SIG-M5 treated with dmso at 0.1 percent for 504 hours (cell line): ENCODE measurements around the gene ANXA11.
"Not testable (repeated sequence)": the region's sequence is repeated elsewhere in the genome, so short reads cannot be mapped to it uniquely, and the experiment has no call there.

Source experiments
- DNase-seq: peaks from one replicate; lab custom pipeline; 2025; ENCODE audit not compliant: unreplicated experiment; lab: John Stamatoyannopoulos, UW

The ANXA11 gene

GRCh38 chr10:80146918-80147317 is 58.4 kb downstream of the ANXA11 start:
- no peak for DNase-seq

DNA sequence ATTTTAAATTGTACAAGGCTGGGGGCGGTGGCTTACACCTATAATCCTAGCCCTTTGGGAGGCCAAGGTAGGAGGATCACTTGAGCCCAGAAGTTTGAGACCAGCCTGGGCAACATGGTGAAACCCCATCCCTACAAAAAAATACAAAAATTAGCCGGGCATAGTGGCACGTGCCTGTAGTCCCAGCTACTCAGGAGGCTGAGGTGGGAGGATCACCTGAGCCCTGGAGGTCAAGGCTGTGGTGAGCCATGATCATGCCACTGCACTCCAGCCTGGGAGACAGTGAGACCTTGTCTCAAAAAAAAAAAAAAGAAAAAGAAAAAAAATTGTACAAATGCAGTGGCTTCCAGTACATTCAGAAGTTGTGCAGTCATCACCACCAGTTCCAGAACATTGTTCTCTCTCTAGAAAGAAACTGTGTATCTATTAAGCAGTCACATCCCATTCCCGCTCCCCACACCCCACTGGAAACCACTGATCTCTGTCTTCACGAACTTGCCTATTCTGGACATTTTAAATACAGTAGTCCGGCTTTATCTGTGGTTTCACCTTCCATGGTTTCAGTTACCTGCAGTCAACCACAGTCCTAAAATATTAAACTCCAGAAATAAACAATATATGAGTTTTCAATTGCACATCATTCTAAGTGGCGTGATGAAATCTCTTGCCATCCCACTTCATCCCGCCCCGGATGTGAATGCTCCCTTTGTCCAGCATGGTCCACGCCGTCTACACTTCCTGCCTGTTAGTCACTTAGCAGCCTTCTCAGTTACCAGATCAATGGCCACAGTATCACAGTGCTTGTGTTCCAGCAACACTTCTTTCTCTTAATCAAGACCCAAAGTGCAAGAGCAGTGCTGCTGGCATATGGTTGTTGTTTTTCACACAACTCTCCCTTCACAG is 59.7 kb downstream of the ANXA11 start:
- not testable (repeated sequence) for DNase-seq

DNA sequence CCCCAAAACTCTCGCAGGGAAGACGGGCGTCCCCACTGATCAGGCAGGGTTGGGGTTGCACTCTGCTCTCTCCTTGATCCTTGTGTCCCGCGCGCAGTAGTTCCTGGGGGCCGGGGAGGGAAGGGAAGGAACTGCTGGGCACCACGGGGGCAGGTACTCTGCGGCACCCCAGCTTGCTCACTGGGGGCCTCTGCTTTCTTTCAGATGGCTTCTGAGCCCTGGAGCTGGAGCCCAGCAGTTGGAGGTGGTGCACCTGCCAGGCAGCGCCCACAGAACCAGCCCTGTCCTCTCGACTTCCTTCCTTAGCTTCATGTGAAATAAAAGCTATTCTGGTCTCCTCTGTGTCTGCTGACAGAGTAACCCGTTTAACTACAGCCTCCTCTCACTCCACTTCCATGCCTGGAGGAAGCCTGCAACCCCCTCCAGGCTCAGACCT is 60.6 kb downstream of the ANXA11 start:
- no peak for DNase-seq

DNA sequence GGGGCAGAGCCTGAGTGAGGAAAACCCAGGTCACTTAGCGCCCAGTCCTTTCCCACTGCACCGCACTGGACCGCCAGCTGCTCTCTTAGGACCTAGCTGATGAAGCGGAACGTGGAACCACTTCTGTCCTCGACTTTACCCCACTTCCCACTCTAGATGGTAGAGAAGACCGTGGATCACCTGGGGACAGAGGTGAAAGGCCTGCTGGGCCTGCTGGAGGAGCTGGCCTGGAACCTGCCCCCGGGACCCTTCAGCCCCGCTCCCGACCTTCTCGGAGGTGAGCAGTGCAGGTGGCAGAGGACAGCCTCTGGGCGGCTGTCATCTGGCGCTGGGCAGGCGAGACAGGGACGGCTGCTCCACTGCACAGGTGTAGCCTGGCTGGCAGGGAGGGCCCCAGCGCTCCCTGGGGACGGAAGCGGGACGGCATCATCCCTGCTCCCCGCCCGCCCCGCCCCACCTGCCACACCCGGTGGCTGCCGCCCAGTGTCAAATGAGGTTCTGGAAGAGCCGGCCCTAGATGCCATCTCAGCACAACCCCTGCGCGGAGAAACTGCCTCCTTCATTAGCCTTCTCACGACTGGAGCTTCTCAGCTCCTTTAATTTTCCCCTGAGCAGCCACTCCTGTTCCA is 61.2 kb downstream of the ANXA11 start:
- peak; percentile 11 for DNase-seq

- no peak for DNase-seq
Observed at GRCh38 chr10:80141696-80142460, 63.5 kb downstream of the ANXA11 start.

- no peak for DNase-seq
Observed at GRCh38 chr10:80140251-80140650, 65.1 kb downstream of the ANXA11 start.

DNA sequence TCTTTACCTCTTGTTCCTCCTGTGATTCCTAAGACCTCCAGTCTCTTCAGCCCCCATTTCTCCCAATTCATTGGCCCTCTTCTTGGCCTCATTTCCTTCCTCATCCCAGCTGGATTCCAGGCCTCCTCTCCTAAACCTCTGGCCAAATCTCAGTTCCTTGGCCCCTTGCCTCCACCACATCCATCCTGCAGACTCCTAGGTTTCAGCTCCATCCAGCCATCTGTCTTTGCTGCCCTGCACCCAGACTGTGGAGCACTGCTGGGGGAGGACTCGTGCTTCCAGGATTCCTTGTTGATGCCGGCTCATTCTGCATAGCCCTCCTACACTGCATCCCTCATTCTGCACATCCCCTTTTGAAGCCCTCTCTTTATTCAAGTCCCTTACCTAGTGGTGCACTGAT is 66.1 kb downstream of the ANXA11 start:
- DNase-seq, result no peak

GRCh38 chr10:80137920-80138319 is 67.4 kb downstream of the ANXA11 start:
- no peak for DNase-seq

DNA sequence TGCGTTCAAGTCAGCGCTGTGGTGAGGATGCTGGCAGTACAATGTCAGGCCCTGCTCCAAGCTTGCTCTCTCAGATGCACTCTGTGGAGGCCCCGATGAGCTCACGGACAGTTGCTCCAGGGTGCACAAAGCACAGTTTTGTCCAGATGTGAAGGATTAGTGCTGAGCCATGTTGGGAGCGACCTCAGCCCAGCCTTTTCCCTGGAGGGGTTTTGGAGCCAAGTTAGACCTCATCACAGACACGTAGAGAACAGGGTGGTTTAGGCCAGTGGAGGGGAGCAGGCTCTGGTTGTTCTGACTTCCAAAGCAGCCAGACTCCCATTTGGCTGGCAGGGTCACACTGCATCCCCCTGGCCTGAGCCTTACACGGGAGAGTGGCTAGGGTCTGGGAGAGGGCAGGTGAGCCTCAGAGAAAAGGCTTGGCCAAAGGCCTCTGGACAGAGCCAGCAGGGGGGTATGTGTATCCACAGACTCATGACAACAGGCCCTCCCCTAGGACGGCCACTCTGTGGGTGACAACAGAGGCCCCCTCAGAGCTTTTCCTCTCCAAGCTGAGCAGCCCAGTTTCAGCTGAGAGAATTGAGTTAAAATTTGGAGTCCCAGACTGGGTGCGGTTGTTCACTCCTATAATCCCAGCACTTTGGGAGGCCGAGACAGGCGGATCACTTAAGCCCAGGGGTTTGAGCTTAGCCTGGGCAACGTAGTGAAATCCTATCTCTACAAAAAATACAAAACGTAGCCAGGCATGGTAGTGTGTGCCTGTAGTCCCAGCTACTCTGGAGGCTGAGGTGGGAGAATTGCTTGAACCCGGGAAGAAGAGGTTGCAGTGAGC is 68.1 kb downstream of the ANXA11 start:
- DNase-seq, result no peak

- no peak for DNase-seq
Observed at GRCh38 chr10:80136134-80136571, 69.2 kb downstream of the ANXA11 start.

DNA sequence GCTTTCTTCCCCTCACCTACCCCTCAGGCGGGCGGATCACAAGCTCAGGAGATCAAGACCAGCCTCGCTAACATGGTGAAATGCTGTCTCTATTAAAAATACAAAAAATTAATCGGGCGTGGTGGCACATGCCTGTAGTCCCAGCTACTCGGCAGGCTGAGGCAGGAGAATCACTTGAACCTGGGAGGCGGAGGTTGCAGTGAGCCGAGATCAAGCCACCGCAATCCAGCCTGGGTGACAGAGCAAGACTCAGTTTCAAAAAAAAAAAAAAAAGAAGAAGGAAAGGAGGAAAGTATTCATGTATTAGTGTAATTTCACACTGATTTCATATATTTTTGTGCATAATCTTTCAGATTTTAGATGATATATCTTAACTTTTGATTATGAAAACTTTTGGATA is 71.7 kb downstream of the ANXA11 start:
- not testable (repeated sequence) for DNase-seq

GRCh38 chr10:80133206-80133605 is 72.1 kb downstream of the ANXA11 start:
- DNase-seq, result no peak

- DNase-seq, result no peak
Observed at GRCh38 chr10:80132299-80133139, 72.8 kb downstream of the ANXA11 start, which contains the start of gene PLAC9. Gene PLAC9 (plus strand): TSS chr10:80132730. CDS start chr10:80132763, 33 bp downstream.

- no peak for DNase-seq
Observed at GRCh38 chr10:80131499-80131901, 73.8 kb downstream of the ANXA11 start.

DNA sequence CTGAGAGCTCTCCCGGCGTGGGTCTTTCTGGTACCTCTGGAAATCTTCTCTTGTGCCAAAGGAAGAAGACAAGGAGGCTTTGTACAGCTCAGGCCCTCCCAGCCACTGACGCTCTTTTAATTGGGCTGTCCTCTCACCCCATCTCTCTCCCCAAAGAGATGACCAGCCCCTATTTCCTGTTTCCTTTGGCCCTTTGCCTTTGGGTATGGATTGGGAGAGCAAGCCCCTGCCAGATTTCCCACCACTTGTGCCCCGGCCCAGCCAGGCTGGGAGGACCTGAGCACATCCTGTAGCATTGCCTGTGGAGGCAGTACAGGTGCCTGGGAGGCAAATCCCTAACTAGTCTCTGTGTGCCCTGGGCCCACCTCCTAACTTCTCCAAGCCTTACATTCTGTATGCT is 78.5 kb downstream of the ANXA11 start:
- no peak for DNase-seq

DNA sequence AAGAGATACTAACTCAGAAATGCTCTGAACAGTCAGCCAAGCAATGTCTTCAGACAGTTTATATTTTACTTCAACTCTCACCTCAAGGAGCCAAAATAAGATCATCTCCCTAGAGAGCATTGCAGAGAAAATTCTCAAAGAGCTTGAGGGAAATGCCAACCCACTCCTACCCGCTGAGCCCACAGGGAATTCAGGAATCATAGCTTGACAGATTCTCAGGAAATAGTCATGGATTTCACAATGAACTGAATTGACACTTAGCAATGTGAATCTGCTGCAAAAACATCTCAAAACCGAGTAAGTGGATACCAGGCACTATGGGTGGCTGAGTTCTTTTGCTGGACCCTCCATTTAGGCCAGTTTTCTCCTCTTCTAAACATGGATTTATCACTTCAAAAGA is 82.6 kb downstream of the ANXA11 start:
- no peak for DNase-seq

GRCh38 chr10:80122110-80122710 is 83.1 kb downstream of the ANXA11 start:
- DNase-seq, result no peak

DNA sequence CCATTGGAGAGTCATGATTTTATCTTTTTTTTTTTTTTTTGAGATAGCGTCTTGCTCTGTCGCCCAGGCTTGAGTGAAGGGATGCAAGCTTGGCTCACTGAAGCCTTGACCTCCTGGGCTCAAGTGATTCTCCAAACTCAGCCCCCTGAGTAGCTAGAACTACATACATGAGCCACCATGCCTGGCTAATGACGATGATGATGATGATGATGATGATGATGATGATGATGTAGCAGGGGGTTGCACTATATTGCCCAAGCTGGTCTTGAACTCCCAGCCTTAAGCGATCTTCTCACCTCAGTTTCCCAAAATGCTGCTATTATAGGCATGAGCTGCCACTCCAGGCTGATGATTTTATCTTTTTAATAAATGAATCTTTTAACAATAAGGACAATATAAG is 86.7 kb downstream of the ANXA11 start:
- DNase-seq, result no peak

DNA sequence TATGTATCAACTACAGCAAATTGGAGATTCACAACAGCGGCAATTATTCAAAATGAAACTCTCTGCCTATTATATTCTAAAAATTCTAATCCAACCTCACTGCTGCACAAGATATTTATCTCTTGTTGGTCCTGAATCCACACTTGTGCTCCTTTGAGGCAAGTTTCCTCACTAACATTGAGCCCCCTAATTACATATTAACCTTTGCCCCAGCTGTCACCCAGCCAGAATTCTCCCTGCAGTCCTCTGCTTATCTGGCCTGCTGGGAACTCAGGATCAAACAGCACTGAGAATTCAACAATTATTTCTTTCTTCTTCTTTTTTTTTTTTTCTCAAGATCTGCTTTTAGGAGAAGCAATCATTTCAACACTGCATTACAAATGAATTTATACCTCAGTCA is 94.4 kb downstream of the ANXA11 start:
- DNase-seq, result no peak
